HepG2 (cell line): ENCODE results near the gene GAL3ST2. TPM values are rescaled to one million over a fixed set of nuclear protein-coding genes. Genes with fewer than 3 reads are reported as not detected.

Experiments used
- CREBL2 ChIP-seq: sonication (generic); formaldehyde crosslinking; IDR thresholded peaks from 2 replicates; pipeline ENCODE4 v1.8.1; 2023; ENCODE audit warnings: missing genetic modification reagents, mild to moderate bottlenecking, borderline replicate concordance
- HNRNPL ChIP-seq: fragments of 200-400 bp; formaldehyde crosslinking; IDR thresholded peaks from 2 replicates; pipeline ENCODE4 v1.6.1; 2017; ENCODE audit warnings: mild to moderate bottlenecking, low read depth, low read length
- HOXA5 ChIP-seq: sonication (generic); formaldehyde crosslinking; IDR thresholded peaks from 2 replicates; pipeline ENCODE4 v1.4.0; 2020; ENCODE audit warnings: missing genetic modification reagents
- TRIM22 ChIP-seq: fragments of 450-650 bp; IDR thresholded peaks from 2 replicates; pipeline ENCODE4 v1.6.1; 2017
- ZBTB10 ChIP-seq: sonication (generic); formaldehyde crosslinking; IDR thresholded peaks from 2 replicates; pipeline ENCODE4 v1.4.0; 2020; ENCODE audit warnings: missing genetic modification reagents, borderline replicate concordance
- ZBTB40 ChIP-seq, 2 experiments: fragments of 450-650 bp in 1 of 2; sonication (generic) in 1 of 2; formaldehyde crosslinking in 1 of 2; IDR thresholded peaks; 2 replicates each; pipeline versions ENCODE4 v1.6.1 to v1.8.0; 2016 to 2022; ENCODE audit warnings: antibody characterized with exemption in 1 of 2, mild to moderate bottlenecking in 1 of 2, missing genetic modification reagents in 1 of 2
- ZNF780A ChIP-seq: sonication (generic); formaldehyde crosslinking; IDR thresholded peaks from 2 replicates; pipeline ENCODE4 v1.8.0; 2022; ENCODE audit warnings: mild to moderate bottlenecking, missing genetic modification reagents, moderate library complexity
- ZNF800 ChIP-seq: sonication (generic); formaldehyde crosslinking; IDR thresholded peaks from 2 replicates; pipeline ENCODE4 v1.4.0; 2020; ENCODE audit warnings: missing genetic modification reagents
- polyA plus RNA-seq, 8 experiments: library from polyadenylated mRNA; depleted of rRNA in 3 of 8; stranded (reverse) in 7 of 8; unstranded in 1 of 8; fragments of >200 nt; fragmentation: Illumina TruSeq in 4 of 8; extraction: Trizol in 4 of 8; gene quantifications; 2 replicates each; pipeline versions ENCODE4 v1.2.1 to v1.2.3, GENCODE V29; 2011 to 2016; ENCODE audit warnings: low read depth in 4 of 8, missing spikeins in 1 of 8, mixed read lengths in 1 of 8; ENCODE audit not compliant: insufficient read depth in 1 of 8
- total RNA-seq, 5 experiments: library from RNA; depleted of rRNA; stranded (reverse); fragments of >200 nt; fragmentation: Illumina TruSeq; extraction: Trizol; gene quantifications; 2 replicates each; pipeline ENCODE4 v1.2.3, GENCODE V29; 2016; ENCODE audit warnings: low read depth in 1 of 5

Gene GAL3ST2
- total and polyA plus RNA-seq, 2 of the 13 experiments (the other 11 are each of a cell fraction or from before 2014, with no cell fraction given) = 0.17 to 0.20 TPM

- TF ChIP-seq ZBTB40 (IDR thresholded peaks at IDR 0.05) = no peak
- TF ChIP-seq ZBTB40 (CRISPR knock-in tag; IDR thresholded peaks at IDR 0.05) = peak; percentile 6; the same call in 1 of the 2 replicates
- peak; percentile 97 for TF ChIP-seq HNRNPL
- TF ChIP-seq ZBTB10 = peak; percentile 96
- TF ChIP-seq ZNF780A = peak; percentile 86; the same call in 1 of the 2 replicates
- TF ChIP-seq CREBL2 (CRISPR knock-in tag) = 0 out of 2 replicates have a peak, but pooled peaks have one; percentile 25
- no peak for TF ChIP-seq ZNF800 (CRISPR knock-in tag)
- TF ChIP-seq TRIM22 = no peak
- TF ChIP-seq HOXA5 (CRISPR knock-in tag) = 0 out of 2 replicates have a peak, but pooled peaks have one; percentile 10
These were observed 2.0 kb upstream of the GAL3ST2 start (continued) for GRCh38 chr2:241774419-241775222.
